Hematopoietic multipotent progenitor cell treated with erythropoietin and hydrocortisone succinate and interleukin-3 and kit ligand, for 6 days (in vitro differentiated cells): ENCODE results near the gene SPATA31C1.
"Not testable (repeated sequence)": the region's sequence is repeated elsewhere in the genome, so short reads cannot be mapped to it uniquely, and the experiment has no call there.

Experiments
- DNase-seq: peaks from one replicate; pipeline ENCODE4 v3.0.0-alpha.2; 2015

Gene SPATA31C1

DNA sequence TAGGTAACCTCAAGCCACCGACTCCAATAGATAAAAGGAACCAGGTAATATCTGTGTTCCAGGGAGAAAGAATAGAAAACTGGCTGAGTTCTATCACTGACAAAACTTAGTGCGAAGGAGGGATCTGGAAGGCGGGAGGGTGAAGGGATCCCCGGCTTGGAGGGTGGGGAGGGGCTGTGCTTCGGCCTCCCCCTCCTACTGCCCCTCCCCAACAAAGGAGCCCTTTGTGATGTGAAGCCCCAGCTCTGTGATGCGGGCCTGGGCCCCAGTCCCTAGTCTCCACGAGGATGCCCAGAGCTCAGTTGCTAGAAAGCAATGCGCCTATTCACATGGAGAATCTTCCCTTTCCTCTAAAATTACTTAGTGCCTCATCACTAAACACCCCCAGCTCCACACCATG is at the start of gene SPATA31C1:
Gene SPATA31C1, plus strand, starts transcription at position 301 of the 400 bp plus-strand sequence.
- not testable (repeated sequence) for DNase-seq

DNA sequence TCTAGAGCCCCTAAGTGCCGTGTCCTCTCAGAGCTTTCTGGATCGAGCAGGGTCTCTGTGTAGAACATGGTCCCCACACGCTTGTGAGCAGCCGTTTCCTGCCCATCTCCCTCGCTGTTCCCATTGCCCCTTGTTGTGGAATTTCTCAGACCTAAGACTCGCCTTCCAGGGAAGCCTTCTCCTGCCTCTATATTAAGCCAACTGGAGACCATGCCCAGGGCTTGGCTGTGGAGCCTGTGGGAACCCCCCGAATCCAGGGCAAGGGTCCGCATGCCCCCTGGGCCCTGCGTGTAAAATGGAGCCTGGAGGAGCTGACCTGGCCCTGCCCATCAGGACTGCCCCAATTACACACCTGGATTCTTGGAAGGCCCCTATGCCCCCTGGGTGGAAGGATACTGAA is 49.6 kb upstream of the SPATA31C1 start:
- no peak for DNase-seq

GRCh38 chr9:87868635-87869034 is 49.1 kb upstream of the SPATA31C1 start:
- no peak for DNase-seq

DNA sequence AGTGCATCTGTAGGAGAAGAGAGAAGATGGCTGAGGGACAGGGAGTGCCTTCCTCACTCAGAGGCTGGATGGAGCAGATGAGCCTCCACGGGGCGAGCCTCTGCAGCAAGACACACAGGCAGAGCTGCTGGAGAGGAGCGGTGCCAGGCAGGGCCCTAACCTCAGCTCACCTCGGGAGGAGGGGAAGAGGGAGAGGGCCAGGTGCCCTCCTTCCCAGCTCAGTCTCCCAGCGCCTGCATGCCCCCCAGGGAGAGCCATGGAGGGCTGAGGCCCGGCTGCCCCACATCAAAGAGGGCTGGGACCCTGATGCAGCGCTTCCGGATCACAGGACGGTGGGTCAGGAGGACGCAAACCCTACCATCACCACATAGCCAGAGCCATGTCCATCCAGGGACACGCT is 48.7 kb upstream of the SPATA31C1 start:
- DNase-seq, result no peak

DNA sequence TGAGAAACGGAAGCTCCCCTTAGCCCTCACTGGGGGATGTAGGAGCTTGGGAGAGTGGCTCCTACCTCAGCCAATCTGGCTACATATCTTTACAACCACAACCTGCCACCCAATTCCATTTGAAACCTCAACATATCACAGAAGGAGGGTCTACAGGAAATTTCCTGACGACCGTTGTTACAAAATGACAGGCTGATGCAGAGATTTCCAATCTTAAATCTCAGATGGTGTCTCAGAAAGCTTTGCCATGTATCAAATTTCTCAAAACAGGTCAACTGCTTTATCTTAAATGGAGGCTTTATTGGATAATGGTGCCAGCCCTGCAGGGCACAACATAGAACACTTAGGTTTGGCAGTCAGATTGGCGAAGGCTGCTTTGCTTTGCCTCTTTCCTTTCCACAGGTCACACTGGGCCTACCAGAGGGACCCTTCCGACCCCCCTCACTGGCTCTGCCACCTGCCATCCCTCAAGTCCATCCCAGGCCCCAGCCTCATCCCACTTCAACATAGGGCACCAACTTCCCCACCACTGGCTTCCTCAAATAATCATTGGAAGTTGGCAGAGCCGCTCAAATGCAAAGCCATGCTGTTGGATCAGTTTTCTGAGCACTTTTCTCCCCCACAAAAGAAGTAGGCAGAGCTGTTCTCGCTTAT is 46.2 kb upstream of the SPATA31C1 start:
- no peak for DNase-seq

DNA sequence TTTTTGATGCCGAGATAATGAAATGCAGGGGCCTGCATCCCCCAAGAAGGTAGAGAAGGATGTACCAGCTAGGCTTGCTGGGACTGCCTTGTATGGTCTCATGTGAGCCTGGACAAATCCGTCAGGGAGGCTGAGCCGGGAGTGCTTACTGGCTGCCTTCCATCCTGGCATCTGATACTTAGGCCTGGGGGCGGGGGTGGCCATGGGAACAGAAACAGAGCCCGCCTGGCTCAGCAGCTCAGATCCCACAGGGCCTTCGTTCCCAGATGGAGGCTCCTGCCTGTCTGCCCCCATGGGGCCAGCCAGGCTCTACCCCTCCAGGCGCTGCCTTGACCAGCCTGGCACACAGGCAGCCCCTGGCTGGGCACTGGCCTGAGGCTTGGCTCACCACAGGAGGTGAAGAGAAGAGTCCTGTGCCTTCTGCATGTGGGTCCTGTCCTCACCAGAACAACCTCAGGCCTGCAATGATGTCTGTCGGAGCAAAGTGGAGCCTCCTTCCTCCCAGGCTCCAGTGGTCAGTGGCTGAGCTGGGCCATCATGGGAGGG is 45.6 kb upstream of the SPATA31C1 start:
- DNase-seq, result no peak

GRCh38 chr9:87873607-87874303 is 44.0 kb upstream of the SPATA31C1 start:
- DNase-seq, result peak; percentile 39

DNA sequence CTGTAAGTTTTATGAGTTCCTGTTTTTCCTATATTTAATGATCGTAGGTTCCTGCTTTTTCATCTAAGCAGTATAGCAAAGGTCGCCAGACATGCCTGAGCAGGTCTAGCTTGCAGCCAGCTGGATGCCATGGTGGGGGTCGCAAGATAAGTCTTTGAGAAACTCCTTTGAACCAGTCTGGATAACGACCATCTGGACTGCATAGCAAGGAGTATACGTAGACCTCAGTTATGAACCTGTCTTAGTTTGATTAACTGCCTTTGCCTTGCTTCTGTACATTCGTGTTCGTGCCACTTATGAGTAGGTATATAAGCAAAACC is 43.5 kb upstream of the SPATA31C1 start:
- DNase-seq, result peak; percentile 22

DNA sequence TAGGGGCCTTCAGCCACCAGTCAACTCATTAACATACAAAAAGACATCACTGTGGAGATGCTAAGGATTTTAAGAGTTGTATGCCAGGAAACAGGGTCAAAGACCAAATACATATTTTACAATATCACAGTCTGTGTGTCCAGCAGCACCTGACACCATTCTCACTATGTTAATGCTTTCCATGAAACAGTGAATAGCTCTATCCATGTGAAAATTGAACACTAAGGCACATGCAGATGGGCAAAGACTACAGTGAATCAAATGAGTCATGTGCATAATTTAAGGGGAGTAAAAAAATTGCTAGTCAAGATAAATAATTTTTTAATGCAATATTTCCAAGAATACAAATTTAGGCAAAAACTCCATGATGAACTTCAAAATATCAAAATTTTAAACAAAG is 42.7 kb upstream of the SPATA31C1 start:
- DNase-seq, result no peak

DNA sequence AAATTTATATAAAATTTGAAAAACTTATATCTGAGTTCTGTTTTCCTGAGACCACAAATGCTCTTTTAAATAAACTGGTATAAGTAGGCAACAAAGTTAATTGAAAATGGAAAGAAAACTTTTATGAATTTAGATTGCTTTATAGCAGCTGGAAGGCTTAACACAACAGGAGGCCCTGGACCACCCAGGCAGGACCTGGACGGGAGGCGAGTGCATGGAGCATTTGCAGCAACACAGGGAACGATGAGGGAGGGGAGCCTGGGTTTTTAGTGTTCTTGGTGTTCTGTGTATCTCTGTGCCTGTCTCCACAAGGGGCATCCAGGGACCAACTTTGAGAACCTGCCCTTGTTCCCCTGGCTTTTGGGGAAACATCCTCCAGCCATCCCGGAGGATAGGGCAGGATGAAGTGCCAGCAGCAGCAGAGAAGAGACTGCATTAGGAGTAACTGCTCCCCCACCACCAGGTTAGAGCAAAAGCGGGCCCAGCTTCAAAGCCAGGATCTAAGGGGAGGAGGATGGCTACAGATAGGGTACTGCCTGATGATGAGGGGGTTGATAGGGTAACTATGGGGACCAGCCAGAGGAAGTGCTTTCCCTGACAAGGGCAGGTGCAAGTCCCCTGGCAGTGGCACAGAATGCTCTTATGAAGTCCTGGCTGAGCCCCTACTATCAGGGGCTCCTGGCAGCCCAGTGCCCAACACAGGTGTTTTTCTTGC is 41.8 kb upstream of the SPATA31C1 start:
- DNase-seq, result no peak

GRCh38 chr9:87876708-87877107 is 41.1 kb upstream of the SPATA31C1 start:
- DNase-seq, result no peak

DNA sequence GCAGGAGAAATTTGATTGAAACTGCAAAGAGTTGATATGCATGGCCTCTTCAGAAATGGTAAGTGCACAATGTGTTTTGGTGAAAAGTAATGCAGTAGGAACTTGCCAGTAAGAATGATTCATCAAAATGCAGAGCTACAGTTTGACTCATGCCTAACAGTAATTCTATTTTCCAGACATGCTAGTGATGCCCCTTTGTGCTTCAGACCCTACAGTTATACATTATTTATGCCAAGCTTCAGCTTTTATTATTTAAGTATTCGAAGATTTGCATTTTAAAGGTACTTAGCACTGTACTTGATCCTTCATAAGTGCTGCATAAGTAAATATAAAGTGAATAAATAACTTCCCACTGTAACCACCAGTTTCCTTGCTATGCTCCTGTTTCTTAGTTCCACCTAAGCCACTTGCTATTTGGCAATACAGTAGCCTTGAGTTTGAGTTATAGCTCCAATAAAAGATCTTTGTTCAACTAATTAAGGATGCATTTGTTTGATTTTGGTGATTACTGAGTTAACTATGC is 38.7 kb upstream of the SPATA31C1 start:
- peak; percentile 64 for DNase-seq

- no peak for DNase-seq
Observed at GRCh38 chr9:87880116-87880515, 37.6 kb upstream of the SPATA31C1 start.

GRCh38 chr9:87880683-87881082 is 37.1 kb upstream of the SPATA31C1 start:
- no peak for DNase-seq

- no peak for DNase-seq
Observed at GRCh38 chr9:87882627-87883026, 35.1 kb upstream of the SPATA31C1 start, which contains the start of gene SPATA31E1. Gene SPATA31E1, plus strand, starts transcription at chr9:87882877. Its CDS starts 15 bp downstream, at chr9:87882892.

DNA sequence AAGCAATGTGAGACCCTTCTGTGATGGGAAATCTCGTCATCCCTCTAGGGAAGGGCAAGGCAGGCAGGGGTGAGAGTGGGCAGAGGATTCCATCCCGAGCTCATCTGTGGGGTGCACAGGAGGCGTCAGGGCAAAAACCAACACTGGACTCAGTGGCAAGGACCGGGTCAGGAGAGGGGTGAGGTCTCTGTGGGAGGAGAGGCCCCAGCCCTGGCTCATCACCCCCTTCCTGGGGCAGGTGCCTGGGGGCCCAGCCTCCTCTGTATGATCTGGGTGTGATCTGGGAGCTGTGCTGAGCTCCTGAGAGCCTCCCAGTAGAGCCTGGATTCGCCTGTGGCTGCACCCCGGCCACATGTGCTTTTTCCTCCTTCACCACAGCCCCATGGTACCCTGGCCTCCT is 34.5 kb upstream of the SPATA31C1 start:
- DNase-seq, result no peak

- DNase-seq, result no peak
Observed at GRCh38 chr9:87883990-87884389, 33.8 kb upstream of the SPATA31C1 start.

DNA sequence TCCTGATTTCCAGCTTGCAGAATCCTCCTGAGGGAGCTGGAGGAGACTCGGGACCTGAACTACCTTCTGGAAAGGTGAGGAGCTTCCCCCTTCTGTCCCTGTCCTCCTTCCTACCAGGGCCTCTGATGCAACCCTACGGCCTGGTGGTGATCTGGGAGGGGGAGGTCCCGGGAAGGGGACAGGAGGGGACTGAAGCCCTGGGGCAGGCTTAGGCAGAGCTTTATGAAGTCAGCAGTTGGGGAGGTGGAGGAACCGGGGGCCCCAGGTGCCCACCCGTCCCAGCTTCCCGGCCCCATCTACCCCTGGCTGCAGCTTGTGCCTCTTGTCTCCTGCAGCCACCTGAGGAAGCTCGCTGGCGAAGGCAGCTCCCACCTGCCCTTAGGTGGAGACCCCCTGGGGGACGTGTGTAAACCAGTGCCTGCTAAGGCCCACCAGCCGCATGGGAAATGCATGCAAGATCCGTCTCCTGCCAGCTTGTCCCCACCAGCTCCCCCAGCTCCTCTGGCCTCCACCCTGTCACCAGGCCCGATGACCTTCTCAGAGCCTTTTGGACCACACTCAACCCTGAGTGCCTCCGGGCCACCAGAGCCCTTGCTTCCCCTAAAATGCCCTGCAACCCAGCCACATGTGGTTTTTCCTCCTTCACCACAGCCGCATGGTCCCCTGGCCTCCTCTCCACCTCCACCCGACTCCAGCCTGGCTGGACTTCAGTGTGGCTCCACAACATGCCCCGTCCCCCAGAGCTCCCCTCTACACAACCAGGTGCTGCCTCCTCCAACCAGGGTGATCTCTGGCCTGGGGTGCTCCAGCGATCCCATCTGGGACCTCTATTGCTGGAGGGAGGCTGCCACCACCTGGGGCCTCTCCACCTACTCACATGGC is 32.9 kb upstream of the SPATA31C1 start:
- DNase-seq, result no peak

GRCh38 chr9:87885484-87886189 is 32.1 kb upstream of the SPATA31C1 start:
- no peak for DNase-seq

GRCh38 chr9:87886210-87886932 is 31.4 kb upstream of the SPATA31C1 start:
- DNase-seq, result no peak

DNA sequence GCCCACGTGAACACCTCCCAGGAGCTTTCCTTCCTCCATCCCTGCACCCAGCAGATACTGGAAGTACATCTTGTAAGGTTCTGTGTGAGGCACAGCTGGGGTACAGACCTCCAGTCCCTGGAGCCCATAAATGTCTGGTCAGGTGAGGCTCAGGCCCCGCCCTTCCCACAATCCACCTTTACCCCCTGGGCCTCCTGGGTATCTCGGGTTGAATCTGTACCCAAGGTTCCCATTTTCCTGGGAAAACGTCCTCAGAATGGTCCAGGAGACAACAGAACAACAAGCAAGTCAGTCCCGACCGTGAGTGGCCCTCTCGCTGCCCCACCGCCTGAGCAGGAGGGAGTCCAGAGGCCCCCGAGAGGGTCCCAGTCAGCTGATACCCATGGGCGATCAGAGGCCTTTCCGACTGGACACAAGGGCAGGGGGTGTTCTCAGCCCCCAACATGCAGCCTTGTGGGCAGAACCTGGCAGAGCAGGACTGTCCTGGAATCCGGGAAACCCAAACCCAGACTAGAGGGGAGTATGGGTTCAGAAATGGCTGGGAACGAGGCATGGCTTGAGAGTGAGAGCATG is 30.7 kb upstream of the SPATA31C1 start:
- no peak for DNase-seq
